B cell (primary cell): ENCODE measurements around the gene RHOBTB3. TPM values are rescaled to one million over a fixed set of nuclear protein-coding genes. Genes with fewer than 3 reads are reported as not detected.

Source experiments
- ATAC-seq: fragments of 200-7000 bp; cut with Tn5 transposase; one replicate; pipeline ENCODE4 v1.10.0; 2021; ENCODE audit warnings: low read depth, mild to moderate bottlenecking, moderate number of reproducible peaks, moderate library complexity
- CTCF ChIA-PET: fragments of 350-600 bp; sonication (Branson Sonifier 250); formaldehyde crosslinking; loops from one replicate; lab custom pipeline; 2021; ENCODE audit warnings: antibody characterized with exemption, inconsistent platforms; lab: Charles Lee
- POLR2A ChIA-PET: fragments of 350-600 bp; sonication (Branson Sonifier 250); formaldehyde crosslinking; loops from one replicate; lab custom pipeline; 2021; ENCODE audit warnings: antibody characterized with exemption; lab: Charles Lee
- DNase-seq: peaks from one replicate; pipeline ENCODE4 v3.0.0; 2013
- H2AFZ ChIP-seq: 2 replicates; pipeline ENCODE4 v1.6.1; 2012; ENCODE audit warnings: mild to moderate bottlenecking, low read depth, low read length; ENCODE audit not compliant: insufficient read depth, poor library complexity, severe bottlenecking
- H3K27ac ChIP-seq, 2 donors: 1 replicate in 1 of 2; 2 replicates in 1 of 2; pipeline ENCODE4 v1.5.1; 2012 to 2013; ENCODE audit warnings: low read length in 2 of 2, mild to moderate bottlenecking in 2 of 2, moderate library complexity in 1 of 2
- H3K27me3 ChIP-seq, 4 experiments: fragments of 200-600 bp in 1 of 4; sonication (generic) in 1 of 4; replicated peaks in 1 of 4; 1 replicate in 2 of 4; 2 replicates in 2 of 4; pipeline versions ENCODE4 v1.6.1 to v1.7.0; 2013 to 2016; ENCODE audit warnings: low read length in 3 of 4, mild to moderate bottlenecking in 2 of 4, mixed read lengths in 1 of 4, moderate library complexity in 1 of 4; ENCODE audit not compliant: insufficient read depth in 4 of 4, control insufficient read depth in 3 of 4; ENCODE audit errors: control extremely low read depth in 1 of 4
- H3K36me3 ChIP-seq, 2 experiments: replicated peaks in 1 of 2; 1 replicate in 1 of 2; 2 replicates in 1 of 2; pipeline versions ENCODE4 v1.6.1 to v1.7.1; 2013; ENCODE audit warnings: low read length in 1 of 2; ENCODE audit not compliant: insufficient read depth in 2 of 2, control insufficient read depth in 1 of 2; ENCODE audit errors: control extremely low read depth in 1 of 2, extremely low read depth in 1 of 2
- H3K4me1 ChIP-seq, 2 donors: fragments of 200-600 bp in 1 of 2; sonication (generic) in 1 of 2; 1 replicate in 1 of 2; 2 replicates in 1 of 2; pipeline versions ENCODE4 v1.5.1 to v1.6.1; 2013 to 2017; ENCODE audit warnings: low read length in 2 of 2; ENCODE audit not compliant: control insufficient read depth in 2 of 2, insufficient read depth in 2 of 2
- H3K4me2 ChIP-seq: replicated peaks from 2 replicates; pipeline ENCODE3; 2012; ENCODE audit warnings: mild to moderate bottlenecking, low read depth, low read length; ENCODE audit not compliant: poor library complexity, severe bottlenecking
- H3K4me3 ChIP-seq, 5 experiments: fragments of 200-600 bp in 1 of 5; sonication (generic) in 1 of 5; 1 replicate in 3 of 5; 2 replicates in 2 of 5; pipeline versions ENCODE4 v1.5.1 to v1.7.0; 2011 to 2016; ENCODE audit warnings: low read length in 4 of 5, mild to moderate bottlenecking in 4 of 5, low read depth in 2 of 5, control low read depth in 1 of 5, moderate library complexity in 1 of 5; ENCODE audit not compliant: insufficient read depth in 1 of 5; ENCODE audit errors: control extremely low read depth in 1 of 5, extremely low read depth in 1 of 5
- H3K79me2 ChIP-seq: fragments of 200-600 bp; sonication (generic); one replicate; pipeline ENCODE4 v1.6.0; 2016; ENCODE audit warnings: low read length; ENCODE audit not compliant: control insufficient read depth, insufficient read depth
- H3K9ac ChIP-seq: fragments of 200-600 bp; sonication (generic); 2 replicates; pipeline ENCODE4 v1.6.1; 2017; ENCODE audit warnings: mild to moderate bottlenecking, low read length, moderate library complexity
- H3K9me3 ChIP-seq, 3 donors: one replicate each; pipeline versions ENCODE4 v1.6.1 to v1.7.1; 2013; ENCODE audit warnings: low read length in 2 of 3; ENCODE audit not compliant: control insufficient read depth in 2 of 3, insufficient read depth in 1 of 3; ENCODE audit errors: control extremely low read depth in 1 of 3
- H4K20me1 ChIP-seq: 2 replicates; pipeline ENCODE4 v1.6.0; 2012; ENCODE audit warnings: mild to moderate bottlenecking, low read length; ENCODE audit not compliant: insufficient read depth, control insufficient read depth, poor library complexity, severe bottlenecking
- H3K27ac Mint-ChIP-seq: one replicate; pipeline ENCODE4 v1.8.0; 2021; ENCODE audit warnings: mixed read lengths
- H3K27me3 Mint-ChIP-seq: one replicate; pipeline ENCODE4 v1.8.0; 2021; ENCODE audit warnings: mixed read lengths
- H3K4me1 Mint-ChIP-seq: one replicate; pipeline ENCODE4 v1.8.0; 2021; ENCODE audit warnings: mixed read lengths
- H3K4me3 Mint-ChIP-seq: one replicate; pipeline ENCODE4 v1.8.0; 2021; ENCODE audit warnings: mixed read lengths
- H3K9me3 Mint-ChIP-seq: one replicate; pipeline ENCODE4 v1.8.0; 2022; ENCODE audit warnings: mixed read lengths; ENCODE audit not compliant: insufficient read depth
- EZH2 ChIP-seq: IDR thresholded peaks from 2 replicates; pipeline ENCODE4 v1.6.1; 2012; ENCODE audit warnings: borderline replicate concordance, low read depth, mild to moderate bottlenecking, moderate library complexity, low read length; ENCODE audit not compliant: insufficient read depth, poor library complexity, severe bottlenecking
- WGBS: methylation state at CpG from one replicate; pipeline ENCODE4 v1.1.5; 2013; ENCODE audit warnings: missing lambda C conversion rate; ENCODE audit not compliant: insufficient coverage; 5-methylcytosine and 5-hydroxymethylcytosine counted together
- intact Hi-C: fragments of 100-400 bp; cut with micrococcal nuclease; formaldehyde crosslinking; loops from one replicate; pipeline ENCODE4 v1.10.0; 2022
- polyA plus RNA-seq: library from polyadenylated mRNA; depleted of rRNA; stranded (reverse); fragments of >200 nt; gene quantifications from 2 replicates; pipeline ENCODE4 v1.2.3, GENCODE V29; 2012
- total RNA-seq, 2 donors: library from RNA; stranded (reverse); fragments of 120-200 nt in 1 of 2; gene quantifications; 1 replicate in 1 of 2; 2 replicates in 1 of 2; pipeline versions ENCODE4 v1.2.3 to v1.2.4, GENCODE V29; 2013 to 2022
- TF ChIP-seq, protein P1 (sequence below): fragments of 200-600 bp; IDR thresholded peaks from one replicate; pipeline ENCODE4 v1.8.0; 2022; ENCODE audit warnings: antibody characterized with exemption, mild to moderate bottlenecking

Gene RHOBTB3
- total and polyA plus RNA-seq, 2 donors (not counting 1 experiment from before 2014, with no cell fraction given), result 1.7 to 5.0 TPM

DNA sequence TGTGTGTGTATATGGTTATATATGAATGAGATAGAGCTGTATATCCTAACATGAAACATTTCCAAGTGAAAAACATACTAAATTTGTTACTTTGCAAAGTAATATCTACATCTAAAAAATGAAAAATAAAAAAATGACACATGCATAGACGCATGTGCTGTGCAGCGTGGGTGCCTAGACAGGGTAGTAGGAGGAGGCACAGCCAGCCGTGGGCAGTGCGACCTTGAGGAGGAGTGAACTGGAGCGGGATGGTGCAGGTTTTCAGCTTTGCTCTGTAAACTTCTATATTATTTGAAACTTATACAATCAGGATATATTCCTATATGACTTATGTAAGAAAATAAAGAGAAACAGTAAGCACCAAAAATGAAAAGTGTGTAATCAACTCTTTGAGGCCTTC, 106.4 kb downstream of the RHOBTB3 start:
- peak overlapping the region in 1 of 2 donors; percentile 86 for H3K27ac ChIP-seq
- TF ChIP-seq, protein P1, sequence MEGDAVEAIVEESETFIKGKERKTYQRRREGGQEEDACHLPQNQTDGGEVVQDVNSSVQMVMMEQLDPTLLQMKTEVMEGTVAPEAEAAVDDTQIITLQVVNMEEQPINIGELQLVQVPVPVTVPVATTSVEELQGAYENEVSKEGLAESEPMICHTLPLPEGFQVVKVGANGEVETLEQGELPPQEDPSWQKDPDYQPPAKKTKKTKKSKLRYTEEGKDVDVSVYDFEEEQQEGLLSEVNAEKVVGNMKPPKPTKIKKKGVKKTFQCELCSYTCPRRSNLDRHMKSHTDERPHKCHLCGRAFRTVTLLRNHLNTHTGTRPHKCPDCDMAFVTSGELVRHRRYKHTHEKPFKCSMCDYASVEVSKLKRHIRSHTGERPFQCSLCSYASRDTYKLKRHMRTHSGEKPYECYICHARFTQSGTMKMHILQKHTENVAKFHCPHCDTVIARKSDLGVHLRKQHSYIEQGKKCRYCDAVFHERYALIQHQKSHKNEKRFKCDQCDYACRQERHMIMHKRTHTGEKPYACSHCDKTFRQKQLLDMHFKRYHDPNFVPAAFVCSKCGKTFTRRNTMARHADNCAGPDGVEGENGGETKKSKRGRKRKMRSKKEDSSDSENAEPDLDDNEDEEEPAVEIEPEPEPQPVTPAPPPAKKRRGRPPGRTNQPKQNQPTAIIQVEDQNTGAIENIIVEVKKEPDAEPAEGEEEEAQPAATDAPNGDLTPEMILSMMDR, result no peak
- no peak for TF ChIP-seq EZH2
- no peaks in the 10 kb centered on the region for H3K79me2 ChIP-seq
- Mint-ChIP-seq H3K9me3 (no peaks in the 10 kb centered on the region), H3K4me1 (peaks cover 60% of the 10 kb centered on the region), H3K27me3 (no peaks in the 10 kb centered on the region), H3K4me3 (no peak overlapping the region), H3K27ac (peak overlapping the region; percentile 59)
- intact Hi-C loops, result no loop called here
- no peak overlapping the region for H3K9ac ChIP-seq
- peaks cover 29 to 32% of the 10 kb centered on the region in 2 donors for H3K4me1 ChIP-seq
- no peak overlapping the region for H3K4me3 ChIP-seq
- H3K36me3 ChIP-seq, result no peaks in the 10 kb centered on the region
- no peaks in the 10 kb centered on the region for H3K27me3 ChIP-seq
- WGBS, result no CpG with 5 or more reads among the region's 5 CpGs
- H2AFZ ChIP-seq, result no peak overlapping the region
- POLR2A ChIA-PET, result no interaction called here
- no peaks in the 10 kb centered on the region for H4K20me1 ChIP-seq
- no peak for DNase-seq
- no peak overlapping the region for H3K4me2 ChIP-seq
- CTCF ChIA-PET, result interaction anchor here (1.3 to 22.8 kb wide), 4 partner anchors 9 to 52 kb away, joined by 3 to 748 read pairs (median 92); partner anchors contain the start of gene GLRX
- no peaks in the 10 kb centered on the region for H3K9me3 ChIP-seq
- ATAC-seq, result no peak

DNA sequence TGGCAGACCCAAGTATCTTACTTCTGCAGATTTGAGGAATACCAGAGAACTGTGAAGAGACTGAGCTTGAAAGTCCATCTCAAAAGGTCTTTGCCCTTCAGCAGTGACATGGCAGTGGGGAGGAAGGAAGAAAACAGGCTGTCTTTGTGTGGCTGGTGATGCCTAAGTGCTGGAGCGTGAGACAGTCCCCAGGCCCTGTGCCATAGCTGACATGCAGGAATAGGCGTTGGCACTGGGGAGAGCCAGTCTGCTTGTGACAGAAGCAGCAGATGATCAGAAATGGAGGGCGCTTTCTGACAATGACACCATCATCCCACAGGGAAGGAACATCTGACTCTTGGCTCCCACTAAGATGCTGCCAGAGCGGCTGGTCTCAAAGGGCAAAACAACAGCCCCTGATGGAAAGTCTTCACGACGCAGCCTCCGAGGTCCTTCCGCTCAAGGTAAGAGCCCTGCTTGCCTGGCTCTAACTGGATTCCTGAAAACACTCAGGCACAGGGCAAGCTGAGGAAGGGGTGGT, 106.9 kb downstream of the RHOBTB3 start:
- H3K4me1 Mint-ChIP-seq, result peaks cover 59% of the 10 kb centered on the region
- H3K4me1 ChIP-seq, result peaks cover 35 to 36% of the 10 kb centered on the region in 2 donors
- ATAC-seq (no peak), DNase-seq (no peak)
- no peaks in the 10 kb centered on the region for H3K27me3 ChIP-seq
- ChIA-PET POLR2A (no interaction called here), CTCF (interaction anchor here (1.3 to 22.8 kb wide), 5 partner anchors 8 to 53 kb away, joined by 3 to 748 read pairs (median 5); partner anchors contain the start of gene GLRX)
- no peak overlapping the region for H3K4me2 ChIP-seq
- no peak overlapping the region for H2AFZ ChIP-seq
- H3K9me3 Mint-ChIP-seq, result no peaks in the 10 kb centered on the region
- no peak overlapping the region for H3K4me3 ChIP-seq
- H3K27me3 Mint-ChIP-seq, result no peaks in the 10 kb centered on the region
- no peak overlapping the region for H3K4me3 Mint-ChIP-seq
- no peaks in the 10 kb centered on the region for H3K9me3 ChIP-seq
- no peak overlapping the region for H3K9ac ChIP-seq
- H3K27ac ChIP-seq, result no peak overlapping the region
- no peaks in the 10 kb centered on the region for H3K36me3 ChIP-seq
- H3K27ac Mint-ChIP-seq, result peak overlapping the region; percentile 68
- TF ChIP-seq, protein P1, result no peak
- H3K79me2 ChIP-seq, result no peaks in the 10 kb centered on the region
- H4K20me1 ChIP-seq, result no peaks in the 10 kb centered on the region
- intact Hi-C loops, result no loop called here
- 100% methylated on average over 8 of the region's 8 CpGs for WGBS
